Ectodermal cell (in vitro differentiated cells): Measurements from ENCODE around the gene SPOCK2.

Experiments
- H3K27ac ChIP-seq: 2 replicates; pipeline ENCODE4 v1.7.0; 2013; ENCODE audit warnings: mild to moderate bottlenecking, low read depth, low read length; ENCODE audit not compliant: insufficient read depth, poor library complexity, severe bottlenecking
- H3K27me3 ChIP-seq: 2 replicates; pipeline ENCODE4 v1.7.0; 2013; ENCODE audit warnings: mild to moderate bottlenecking, low read length; ENCODE audit not compliant: insufficient read depth, control insufficient read depth, poor library complexity, severe bottlenecking
- H3K36me3 ChIP-seq: one replicate; pipeline ENCODE4 v1.7.0; 2013; ENCODE audit warnings: low read length; ENCODE audit not compliant: control insufficient read depth, insufficient read depth
- H3K4me1 ChIP-seq: one replicate; pipeline ENCODE4 v1.7.0; 2013; ENCODE audit warnings: low read length; ENCODE audit not compliant: control insufficient read depth, insufficient read depth
- H3K4me3 ChIP-seq: 2 replicates; pipeline ENCODE4 v1.7.0; 2013; ENCODE audit warnings: low read depth, low read length, control low read depth; ENCODE audit not compliant: insufficient read depth
- H3K9me3 ChIP-seq: 2 replicates; pipeline ENCODE4 v1.7.0; 2013; ENCODE audit warnings: mild to moderate bottlenecking, low read length, moderate library complexity; ENCODE audit not compliant: control insufficient read depth
- WGBS, 2 experiments: methylation state at CpG; one replicate each; pipeline ENCODE4 v1.1.7; 2013; ENCODE audit warnings: missing lambda C conversion rate in 2 of 2; 5-methylcytosine and 5-hydroxymethylcytosine counted together

SPOCK2 gene

GRCh38 chr10:72081210-72081609 lies 7.1 kb downstream of the SPOCK2 start:
- H3K36me3 ChIP-seq: no peaks in the 10 kb centered on the region
- no peak overlapping the region for H3K4me3 ChIP-seq
- no peak overlapping the region for H3K27ac ChIP-seq
- no peaks in the 10 kb centered on the region for H3K9me3 ChIP-seq
- 88 to 90% methylated on average over 8 to 9 of the region's 9 CpGs for WGBS, 2 experiments
- H3K27me3 ChIP-seq: peaks cover 18% of the 10 kb centered on the region
- peaks cover 13% of the 10 kb centered on the region for H3K4me1 ChIP-seq

GRCh38 chr10:72080042-72080975 lies 8.0 kb downstream of the SPOCK2 start:
- WGBS, 2 experiments: 85% methylated on average over 14 of the region's 14 CpGs
- peaks cover 9% of the 10 kb centered on the region for H3K27me3 ChIP-seq
- no peak overlapping the region for H3K27ac ChIP-seq
- H3K36me3 ChIP-seq: no peaks in the 10 kb centered on the region
- H3K4me3 ChIP-seq: no peak overlapping the region
- peaks cover 11% of the 10 kb centered on the region for H3K4me1 ChIP-seq
- H3K9me3 ChIP-seq: no peaks in the 10 kb centered on the region

GRCh38 chr10:72079356-72079755 lies 9.0 kb downstream of the SPOCK2 start:
- Histone ChIP-seq H3K4me3 (no peak overlapping the region), H3K27ac (no peak overlapping the region), H3K9me3 (no peaks in the 10 kb centered on the region), H3K27me3 (no peaks in the 10 kb centered on the region), H3K36me3 (no peaks in the 10 kb centered on the region), H3K4me1 (peaks cover 11% of the 10 kb centered on the region)
- WGBS, 2 experiments: 58% methylated on average over 5 of the region's 5 CpGs

GRCh38 chr10:72077275-72077990 lies 10.9 kb downstream of the SPOCK2 start:
- no peaks in the 10 kb centered on the region for H3K36me3 ChIP-seq
- no peaks in the 10 kb centered on the region for H3K27me3 ChIP-seq
- WGBS, 2 experiments: 88 to 90% methylated on average over 20 of the region's 20 CpGs

GRCh38 chr10:72076756-72077155 lies 11.6 kb downstream of the SPOCK2 start:
- Histone ChIP-seq H3K36me3 (no peaks in the 10 kb centered on the region), H3K9me3 (no peaks in the 10 kb centered on the region), H3K27ac (no peak overlapping the region), H3K4me3 (no peak overlapping the region), H3K27me3 (no peaks in the 10 kb centered on the region), H3K4me1 (peaks cover 11% of the 10 kb centered on the region)
- WGBS, 2 experiments: 55 to 56% methylated on average over 5 of the region's 5 CpGs

More at GRCh38 chr10:72077275-72077990, 10.9 kb downstream of the SPOCK2 start:
- Histone ChIP-seq H3K9me3 (no peaks in the 10 kb centered on the region), H3K27ac (no peak overlapping the region), H3K4me1 (peaks cover 11% of the 10 kb centered on the region), H3K4me3 (no peak overlapping the region)

GRCh38 chr10:72075376-72076115 lies 12.8 kb downstream of the SPOCK2 start:
- Histone ChIP-seq H3K9me3 (no peaks in the 10 kb centered on the region), H3K27ac (no peak overlapping the region)
- 79% methylated on average over 12 of the region's 12 CpGs for WGBS, 2 experiments

GRCh38 chr10:72074574-72075375 lies 13.6 kb downstream of the SPOCK2 start:
- no peaks in the 10 kb centered on the region for H3K27me3 ChIP-seq
- no peaks in the 10 kb centered on the region for H3K9me3 ChIP-seq
- WGBS, 2 experiments: 82 to 85% methylated on average over 18 of the region's 18 CpGs
- H3K4me1 ChIP-seq: peaks cover 14% of the 10 kb centered on the region
- H3K36me3 ChIP-seq: no peaks in the 10 kb centered on the region
- H3K27ac ChIP-seq: no peak overlapping the region
- no peak overlapping the region for H3K4me3 ChIP-seq

More at GRCh38 chr10:72075376-72076115, 12.8 kb downstream of the SPOCK2 start:
- Histone ChIP-seq H3K4me3 (no peak overlapping the region), H3K36me3 (no peaks in the 10 kb centered on the region), H3K27me3 (no peaks in the 10 kb centered on the region), H3K4me1 (peaks cover 11% of the 10 kb centered on the region)

GRCh38 chr10:72073708-72074573 lies 14.4 kb downstream of the SPOCK2 start:
- Histone ChIP-seq H3K9me3 (no peaks in the 10 kb centered on the region), H3K4me3 (no peak overlapping the region), H3K27me3 (no peaks in the 10 kb centered on the region), H3K27ac (no peak overlapping the region), H3K36me3 (no peaks in the 10 kb centered on the region), H3K4me1 (peaks cover 11% of the 10 kb centered on the region)
- 93 to 94% methylated on average over 14 of the region's 14 CpGs for WGBS, 2 experiments

- H3K4me1 ChIP-seq: peaks cover 19% of the 10 kb centered on the region
- 94% methylated on average over 5 of the region's 5 CpGs for WGBS, 2 experiments
Observed at GRCh38 chr10:72072639-72073038, 15.7 kb downstream of the SPOCK2 start.

More at GRCh38 chr10:72072639-72073038, 15.7 kb downstream of the SPOCK2 start:
- Histone ChIP-seq H3K27me3 (no peaks in the 10 kb centered on the region), H3K27ac (no peak overlapping the region), H3K36me3 (no peaks in the 10 kb centered on the region), H3K4me3 (no peak overlapping the region), H3K9me3 (no peaks in the 10 kb centered on the region)
